Aorta (tissue), 5 donors: ENCODE data around the gene OR2Z1. TPM values are rescaled to one million over a fixed set of nuclear protein-coding genes. Genes with fewer than 3 reads are reported as not detected.

Source experiments
- ATAC-seq: fragments of 200-7000 bp; cut with Tn5 transposase; one replicate; pipeline ENCODE4 v1.9.1; 2022; ENCODE audit warnings: moderate library complexity; ENCODE audit not compliant: low FRiP score
- DNase-seq, 2 donors: peaks; one replicate each; pipeline ENCODE4 v3.0.0-alpha.2; 2020
- H3K27ac ChIP-seq, 2 donors: one replicate each; pipeline ENCODE4 v1.5.1; 2013; ENCODE audit warnings: low read length in 2 of 2, mild to moderate bottlenecking in 2 of 2, moderate library complexity in 2 of 2, control low read depth in 1 of 2, inconsistent platforms in 1 of 2, low read depth in 1 of 2
- H3K27me3 ChIP-seq, 2 donors: one replicate each; pipeline ENCODE4 v1.6.1; 2013; ENCODE audit warnings: control low read depth in 1 of 2, low read length in 1 of 2, mild to moderate bottlenecking in 1 of 2, moderate library complexity in 1 of 2; ENCODE audit not compliant: insufficient read depth in 2 of 2, control insufficient read depth in 1 of 2
- H3K36me3 ChIP-seq, 2 donors: one replicate each; pipeline ENCODE4 v1.6.1; 2013; ENCODE audit warnings: control low read depth in 1 of 2, low read length in 1 of 2, mild to moderate bottlenecking in 1 of 2; ENCODE audit not compliant: insufficient read depth in 2 of 2, control insufficient read depth in 1 of 2
- H3K4me1 ChIP-seq, 2 donors: one replicate each; pipeline ENCODE4 v1.6.1; 2013; ENCODE audit warnings: low read length in 2 of 2, control low read depth in 1 of 2, mild to moderate bottlenecking in 1 of 2, moderate library complexity in 1 of 2; ENCODE audit not compliant: insufficient read depth in 2 of 2, control insufficient read depth in 1 of 2
- H3K4me3 ChIP-seq, 2 donors: one replicate each; pipeline ENCODE4 v1.5.1; 2013; ENCODE audit warnings: low read length in 2 of 2, control low read depth in 1 of 2, mild to moderate bottlenecking in 1 of 2
- H3K9me3 ChIP-seq: one replicate; pipeline ENCODE4 v1.6.1; 2013; ENCODE audit warnings: mild to moderate bottlenecking, low read length; ENCODE audit not compliant: control insufficient read depth
- WGBS, 2 donors: extraction: QIAGEN DNeasy Blood & Tissue Kit; methylation state at CpG; one replicate each; pipeline ENCODE4 v1.1.7; 2013; 5-methylcytosine and 5-hydroxymethylcytosine counted together
- intact Hi-C, 2 donors: fragments of 100-400 bp; cut with DNase I; formaldehyde crosslinking; loops; one replicate each; pipeline versions ENCODE4 v1.14.2 to v1.15.0; 2022
- polyA plus RNA-seq, 2 donors: library from polyadenylated mRNA; stranded (reverse); fragments of 200-250 nt; gene quantifications; one replicate each; pipeline ENCODE4 v1.2.3, GENCODE V29; 2013
- total RNA-seq, 2 donors: library from RNA; stranded (reverse); fragmentation: NEBNext Ultra II Directional; extraction: Animal tissue kit (Norgen Biotek cat#: 25700); gene quantifications; one replicate each; pipeline ENCODE4 v1.2.1, GENCODE V29; 2021
- donor health status: healthy with polysubstance abuse.
- donor health status: Bipolar disorder and iron deficiency.
- donor health status: DM: no; HTN: no; CAD: no.
- donor health status: DM: no; HTN: no; CAD: no.
- donor health status: DM: yes; HTN: yes; CAD: no.

Gene OR2Z1
- total and polyA plus RNA-seq, 4 donors = not detected

GRCh38 chr19:8684001-8684902 lies 37.2 kb upstream of the OR2Z1 start:
- no peaks in the 10 kb centered on the region for H3K36me3 ChIP-seq
- no peak overlapping the region for H3K4me3 ChIP-seq
- 64 to 72% methylated on average over 21 of the region's 21 CpGs for WGBS, 2 donors
- DNase-seq (no peak), ATAC-seq (no peak)
- peaks cover 1% of the 10 kb centered on the region for H3K9me3 ChIP-seq
- H3K27me3 ChIP-seq = no peaks in the 10 kb centered on the region
- intact Hi-C loops = no loop called here
- H3K4me1 ChIP-seq = no peaks in the 10 kb centered on the region
- H3K27ac ChIP-seq = no peak overlapping the region

DNA sequence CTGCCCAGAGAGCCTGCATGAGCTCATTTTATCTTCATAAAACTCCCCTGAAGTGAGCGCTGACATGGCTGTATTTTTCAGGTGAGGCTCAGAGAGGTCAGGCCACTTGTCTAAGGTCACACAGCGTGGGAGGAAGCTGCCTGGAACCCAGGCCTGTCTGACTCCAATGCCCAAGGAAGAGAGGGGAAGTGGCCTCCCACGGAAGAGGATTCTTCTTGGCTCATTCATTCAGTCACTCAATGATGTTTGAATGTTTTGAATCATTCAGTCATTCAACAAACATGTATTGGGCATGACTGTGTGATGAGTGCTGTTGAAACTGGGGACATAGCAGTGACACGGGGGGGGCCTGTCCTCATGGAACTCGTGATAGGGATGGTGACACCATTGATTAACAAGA lies 34.9 kb upstream of the OR2Z1 start:
- H3K36me3 ChIP-seq = no peaks in the 10 kb centered on the region
- no peaks in the 10 kb centered on the region for H3K9me3 ChIP-seq
- no peak overlapping the region for H3K27ac ChIP-seq
- 51 to 57% methylated on average over 5 of the region's 5 CpGs for WGBS, 2 donors
- no peak overlapping the region for H3K4me3 ChIP-seq
- intact Hi-C loops = no loop called here
- ATAC-seq (no peak), DNase-seq (no peak)
- H3K27me3 ChIP-seq = no peaks in the 10 kb centered on the region
- H3K4me1 ChIP-seq = no peaks in the 10 kb centered on the region

- intact Hi-C loops = no loop called here
- 92% methylated on average over 15 of the region's 15 CpGs for WGBS, 2 donors
- ATAC-seq (no peak), DNase-seq (no peak)
- Histone ChIP-seq H3K27ac (no peak overlapping the region), H3K4me1 (no peaks in the 10 kb centered on the region), H3K27me3 (no peaks in the 10 kb centered on the region), H3K36me3 (no peaks in the 10 kb centered on the region), H3K9me3 (no peaks in the 10 kb centered on the region), H3K4me3 (no peak overlapping the region)
Measured at GRCh38 chr19:8688930-8689329, 32.5 kb upstream of the OR2Z1 start.

DNA sequence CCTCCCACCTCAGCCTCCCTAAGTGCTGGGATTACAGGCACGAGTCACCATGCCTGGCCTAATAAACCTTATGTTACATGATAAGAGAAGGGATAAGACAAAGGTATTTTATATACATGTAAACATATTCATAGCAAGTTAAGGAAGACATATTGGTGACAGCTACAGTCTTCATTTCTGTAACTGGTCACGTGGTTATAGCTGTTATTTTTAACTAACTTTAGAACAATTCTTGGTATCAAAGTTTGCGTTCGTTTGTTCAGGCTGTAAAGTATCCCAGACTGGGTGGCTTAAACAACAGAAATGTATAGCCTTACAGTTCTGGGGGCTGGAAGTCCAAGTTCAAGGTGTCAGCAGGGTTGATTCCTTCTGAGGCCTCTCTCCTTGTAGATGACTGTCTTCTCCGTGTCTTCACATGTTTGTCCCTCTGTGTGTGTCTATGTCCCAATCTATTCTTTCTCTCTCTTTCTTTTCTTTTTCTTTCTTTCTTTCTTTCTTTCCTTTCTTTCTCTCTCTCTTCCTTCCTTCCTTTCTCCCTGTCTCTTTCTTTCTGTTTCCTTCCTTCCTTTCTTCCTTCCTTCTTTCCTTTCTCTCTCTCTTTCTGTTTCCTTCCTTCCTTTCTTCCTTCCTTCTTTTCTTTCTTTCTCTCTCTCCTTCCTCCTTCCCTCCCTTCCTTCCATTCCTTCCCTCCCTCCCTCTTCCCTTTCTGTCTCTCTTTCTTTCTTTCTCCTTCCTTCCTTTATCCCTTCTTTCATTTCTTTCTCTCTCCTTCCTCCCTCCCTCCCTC lies 30.5 kb upstream of the OR2Z1 start:
- Histone ChIP-seq H3K9me3 (no peaks in the 10 kb centered on the region), H3K27ac (no peak overlapping the region), H3K4me3 (no peak overlapping the region), H3K36me3 (no peaks in the 10 kb centered on the region), H3K4me1 (no peaks in the 10 kb centered on the region), H3K27me3 (no peaks in the 10 kb centered on the region)
- no peak for DNase-seq
- intact Hi-C loops = no loop called here
- 35% methylated on average over 5 of the region's 5 CpGs for WGBS, 2 donors
- no peak for ATAC-seq

GRCh38 chr19:8695501-8695900 lies 25.9 kb upstream of the OR2Z1 start:
- H3K27me3 ChIP-seq = peaks cover 0 to 1% of the 10 kb centered on the region in 2 donors
- H3K4me1 ChIP-seq = no peaks in the 10 kb centered on the region
- 59 to 63% methylated on average over 6 of the region's 6 CpGs for WGBS, 2 donors
- ATAC-seq (peak; percentile 7), DNase-seq (no peak)
- no peaks in the 10 kb centered on the region for H3K9me3 ChIP-seq
- H3K27ac ChIP-seq = no peak overlapping the region
- no peaks in the 10 kb centered on the region for H3K36me3 ChIP-seq
- no peak overlapping the region for H3K4me3 ChIP-seq
- intact Hi-C loops = no loop called here

DNA sequence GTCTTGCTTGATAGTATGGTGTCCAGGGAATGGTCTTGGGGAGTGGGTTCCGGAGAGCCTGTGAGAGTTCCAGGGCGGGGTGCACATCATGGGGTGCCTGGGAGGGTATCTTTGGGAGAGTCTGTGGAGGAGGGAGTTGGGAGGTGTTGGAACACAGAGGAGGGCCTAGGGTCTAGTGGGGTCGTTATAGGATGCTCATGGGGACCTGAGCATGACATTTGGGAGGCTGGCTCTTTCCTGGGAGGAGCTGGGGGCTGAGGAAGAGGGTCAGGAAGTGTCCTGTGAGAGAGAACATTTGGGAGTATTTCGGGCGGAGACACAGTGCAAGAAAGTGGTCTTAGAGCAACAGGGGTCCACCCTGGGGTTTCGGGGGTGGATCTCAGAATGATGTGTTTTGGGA lies 25.5 kb upstream of the OR2Z1 start:
- Histone ChIP-seq H3K36me3 (no peaks in the 10 kb centered on the region), H3K27ac (no peak overlapping the region), H3K4me1 (no peaks in the 10 kb centered on the region), H3K4me3 (no peak overlapping the region), H3K27me3 (peaks cover 0 to 1% of the 10 kb centered on the region in 2 donors), H3K9me3 (no peaks in the 10 kb centered on the region)
- DNase-seq (no peak), ATAC-seq (no peak)
- intact Hi-C loops = no loop called here
- WGBS, 2 donors = 73 to 79% methylated on average over 6 of the region's 6 CpGs

- H3K27me3 ChIP-seq = peaks cover 0 to 1% of the 10 kb centered on the region in 2 donors
- intact Hi-C loops = no loop called here
- DNase-seq (no peak), ATAC-seq (no peak)
- H3K36me3 ChIP-seq = no peaks in the 10 kb centered on the region
- no peak overlapping the region for H3K27ac ChIP-seq
- no peak overlapping the region for H3K4me3 ChIP-seq
- 33 to 67% methylated on average over 1 of the region's 1 CpG for WGBS, 2 donors
- no peaks in the 10 kb centered on the region for H3K9me3 ChIP-seq
- no peaks in the 10 kb centered on the region for H3K4me1 ChIP-seq
Measured at GRCh38 chr19:8696993-8697392, 24.4 kb upstream of the OR2Z1 start.

DNA sequence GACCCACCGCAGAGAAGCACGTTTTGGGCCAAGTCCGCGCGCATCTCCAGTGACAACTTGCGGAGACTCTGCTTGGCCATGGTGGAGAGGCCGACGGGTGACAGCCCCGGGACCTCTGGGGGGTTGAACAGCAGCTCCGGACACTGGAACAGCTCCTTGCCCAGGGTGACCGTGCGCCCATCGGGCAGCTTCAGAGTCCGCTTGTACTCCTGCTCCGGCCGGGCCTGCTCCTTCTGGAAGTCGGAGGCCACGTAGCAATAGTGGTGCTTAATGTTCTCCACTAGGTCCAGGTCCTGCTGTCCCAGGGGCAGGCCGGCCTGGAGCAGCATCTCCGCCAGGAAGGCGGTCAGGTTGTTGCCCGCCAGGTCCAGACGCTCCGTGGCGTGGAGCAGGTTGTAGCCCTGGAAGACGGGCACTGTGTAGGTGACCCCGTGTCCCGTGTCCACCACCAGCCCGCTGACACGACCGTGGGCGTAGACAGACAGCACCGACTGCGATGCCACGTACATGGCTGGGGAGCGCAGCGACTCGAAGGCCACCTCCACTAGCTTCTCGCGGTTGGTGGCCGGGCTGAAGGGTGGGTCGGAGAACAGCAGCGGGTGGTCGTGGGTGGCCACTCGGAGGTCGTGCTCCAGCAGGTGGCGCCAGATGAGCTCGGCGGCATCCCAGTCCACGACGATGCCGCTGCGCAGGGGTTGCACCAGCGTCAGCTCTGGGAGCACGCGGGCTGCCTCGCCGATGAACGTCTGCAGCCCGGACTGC lies 23.6 kb upstream of the OR2Z1 start:
- no peak overlapping the region for H3K4me3 ChIP-seq
- ATAC-seq = no peak
- H3K9me3 ChIP-seq = no peaks in the 10 kb centered on the region
- WGBS, 2 donors = 56 to 65% methylated on average over 60 of the region's 60 CpGs
- DNase-seq = no peak
- no peaks in the 10 kb centered on the region for H3K36me3 ChIP-seq
- no peaks in the 10 kb centered on the region for H3K4me1 ChIP-seq
- no peak overlapping the region for H3K27ac ChIP-seq
- H3K27me3 ChIP-seq = peaks cover 0 to 1% of the 10 kb centered on the region in 2 donors
- intact Hi-C loops = no loop called here
